ENCODE results near the gene AKAP9.
A peak's percentile ranks its signal among the peaks of the same experiment; 100 is the strongest.
"Not testable (repeated sequence)": the region's sequence is repeated elsewhere in the genome, so short reads cannot be mapped to it uniquely, and the experiment has no call there.

AKAP9 gene

GRCh38 chr7:91946549-91946948 lies 5.9 kb downstream of the AKAP9 start:
- H3K4me3 ChIP-seq (ENCODE audit: low read depth, low read length): no peak overlapping the region
- DNase-seq (ENCODE audit: low read depth): peak; percentile 67
- TF ChIP-seq MYC (IDR thresholded peaks at IDR 0.05; ENCODE audit: low read depth, low read length) (no peak), MAX (IDR thresholded peaks at IDR 0.05; ENCODE audit: low read depth, low read length) (no peak), CTCF (IDR thresholded peaks at IDR 0.05; ENCODE audit: low read depth, low read length) (no peak), POLR2A (IDR thresholded peaks at IDR 0.05; ENCODE audit: extremely low read depth, insufficient read length) (no peak)

- H3K4me3 ChIP-seq (ENCODE audit: low read depth, low read length): no peak overlapping the region
- TF ChIP-seq CTCF (IDR thresholded peaks at IDR 0.05; ENCODE audit: low read depth, low read length) (no peak), POLR2A (IDR thresholded peaks at IDR 0.05; ENCODE audit: extremely low read depth, insufficient read length) (no peak), MYC (IDR thresholded peaks at IDR 0.05; ENCODE audit: low read depth, low read length) (no peak), MAX (IDR thresholded peaks at IDR 0.05; ENCODE audit: low read depth, low read length) (no peak)
- DNase-seq (ENCODE audit: low read depth): no peak
Observed at GRCh38 chr7:91947948-91948347, 7.3 kb downstream of the AKAP9 start.

DNA sequence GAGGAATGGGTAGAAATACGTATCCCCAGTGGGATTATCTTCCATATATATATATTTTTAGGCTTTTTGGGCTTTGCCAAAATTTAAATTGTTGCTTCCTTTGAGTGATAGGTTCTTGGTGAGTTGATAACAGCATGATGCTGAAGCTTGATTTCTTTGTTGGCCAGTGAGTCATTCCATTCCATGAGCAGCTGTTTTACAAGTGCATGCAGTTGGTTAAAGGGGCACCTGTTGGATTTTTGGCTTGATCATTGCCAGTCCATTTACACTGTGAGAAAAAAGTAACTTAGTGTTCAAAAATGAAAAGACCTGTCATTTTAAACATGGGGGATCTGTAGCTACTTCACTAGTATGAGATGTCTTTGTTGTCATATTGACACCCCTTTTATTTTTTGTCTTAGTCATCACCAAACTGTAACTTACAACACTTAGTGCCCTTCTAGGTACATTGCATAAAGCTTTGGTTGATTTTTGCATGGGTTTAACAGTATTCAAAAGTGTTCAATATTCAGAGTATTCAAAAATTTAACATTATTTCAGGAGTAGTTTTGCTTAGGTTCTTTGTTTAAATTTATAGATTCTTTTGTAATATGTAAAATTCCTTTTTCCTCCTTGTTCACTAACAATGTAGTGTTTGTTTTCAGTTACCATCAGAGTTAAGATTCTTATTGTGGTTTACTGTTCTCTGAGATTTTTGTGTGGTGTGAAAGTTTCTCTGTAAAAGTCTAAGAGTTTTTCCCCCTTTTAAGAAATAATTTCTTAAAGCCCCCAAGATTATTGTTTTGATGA lies 8.8 kb downstream of the AKAP9 start:
- DNase-seq (ENCODE audit: low read depth): peak; percentile 41
- TF ChIP-seq MAX (IDR thresholded peaks at IDR 0.05; ENCODE audit: low read depth, low read length) (no peak), CTCF (IDR thresholded peaks at IDR 0.05; ENCODE audit: low read depth, low read length) (no peak), POLR2A (IDR thresholded peaks at IDR 0.05; ENCODE audit: extremely low read depth, insufficient read length) (no peak), MYC (IDR thresholded peaks at IDR 0.05; ENCODE audit: low read depth, low read length) (no peak)
- H3K4me3 ChIP-seq (ENCODE audit: low read depth, low read length): no peak overlapping the region

DNA sequence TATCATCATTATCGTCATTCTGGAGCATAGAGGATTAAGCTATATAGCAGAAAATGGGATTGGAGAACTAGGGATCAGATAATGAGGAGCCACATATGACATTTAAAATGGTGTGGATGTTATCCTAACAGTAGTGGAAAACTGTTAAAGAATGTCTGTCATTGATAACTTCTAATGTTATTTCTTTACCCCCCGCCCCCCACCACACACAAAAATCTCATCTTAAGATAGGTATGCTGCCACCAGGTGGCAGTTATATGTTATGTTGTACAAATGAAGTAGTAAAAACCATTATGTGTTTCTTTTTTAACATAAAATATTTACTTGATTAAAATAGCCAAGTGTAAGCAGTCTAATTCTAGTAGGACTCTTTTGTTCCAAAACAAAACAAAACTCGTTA lies 13.0 kb downstream of the AKAP9 start:
- TF ChIP-seq MYC (IDR thresholded peaks at IDR 0.05; ENCODE audit: low read depth, low read length): no peak
- TF ChIP-seq POLR2A (IDR thresholded peaks at IDR 0.05; ENCODE audit: extremely low read depth, insufficient read length): no peak
- no peak for TF ChIP-seq MAX (IDR thresholded peaks at IDR 0.05; ENCODE audit: low read depth, low read length)
- no peak for TF ChIP-seq CTCF (IDR thresholded peaks at IDR 0.05; ENCODE audit: low read depth, low read length)
- H3K4me3 ChIP-seq (ENCODE audit: low read depth, low read length): no peak overlapping the region
- DNase-seq (ENCODE audit: low read depth): no peak

DNA sequence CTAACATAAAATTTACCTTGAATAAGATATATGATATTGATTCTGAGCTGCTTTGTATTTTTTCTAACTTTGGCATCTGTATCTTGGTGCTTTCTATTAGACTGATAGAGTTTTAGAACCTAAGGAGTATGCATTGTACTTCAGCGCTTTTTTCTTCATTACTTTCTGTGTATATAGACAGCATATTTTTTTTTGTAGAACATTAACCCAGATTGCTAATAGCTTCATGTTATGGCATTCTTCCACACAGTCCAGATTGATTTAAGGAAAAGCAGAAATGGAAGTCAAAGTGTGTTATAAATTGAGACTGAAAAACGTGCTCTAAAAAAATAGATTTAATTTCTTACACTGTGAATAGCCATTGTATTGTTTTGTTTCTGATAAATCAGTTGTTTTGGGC lies 15.8 kb downstream of the AKAP9 start:
- not testable (repeated sequence) for H3K4me3 ChIP-seq (ENCODE audit: low read depth, low read length); DNase-seq (ENCODE audit: low read depth)

- no peak overlapping the region for H3K4me3 ChIP-seq (ENCODE audit: low read depth, low read length)
- DNase-seq (ENCODE audit: low read depth): no peak
- TF ChIP-seq MYC (IDR thresholded peaks at IDR 0.05; ENCODE audit: low read depth, low read length) (no peak), CTCF (IDR thresholded peaks at IDR 0.05; ENCODE audit: low read depth, low read length) (no peak), POLR2A (IDR thresholded peaks at IDR 0.05; ENCODE audit: extremely low read depth, insufficient read length) (no peak), MAX (IDR thresholded peaks at IDR 0.05; ENCODE audit: low read depth, low read length) (no peak)
Observed at GRCh38 chr7:91957232-91957631, 16.6 kb downstream of the AKAP9 start.
